H1 (cell line): ENCODE results near the gene ZBTB20. TPM values are rescaled to one million over a fixed set of nuclear protein-coding genes. Genes with fewer than 3 reads are reported as not detected.

Experiments
- NANOG ChIP-seq: IDR thresholded peaks from 2 replicates; pipeline ENCODE4 v1.6.1; 2011; ENCODE audit warnings: low read length, low read depth, mild to moderate bottlenecking, inconsistent platforms; ENCODE audit not compliant: insufficient read depth, poor library complexity, severe bottlenecking
- polyA plus RNA-seq, 7 experiments: library from polyadenylated mRNA; depleted of rRNA in 3 of 7; stranded (reverse) in 5 of 7; unstranded in 2 of 7; fragments of >200 nt in 5 of 7; fragments of 200-250 nt in 2 of 7; gene quantifications; 1 replicate in 5 of 7; 2 replicates in 1 of 7; 4 replicates in 1 of 7; pipeline versions ENCODE4 v1.2.1 to v1.2.3, GENCODE V29; 2011 to 2013; ENCODE audit warnings: missing spikeins in 2 of 7, mixed read lengths in 2 of 7
- total RNA-seq: library from RNA; stranded (reverse); fragmentation: NEBNext Ultra II Directional; extraction: Animal tissue kit (Norgen Biotek cat#: 25700); gene quantifications from 2 replicates; pipeline ENCODE4 v1.2.1, GENCODE V29; 2021

The ZBTB20 gene
- total and polyA plus RNA-seq, 2 of the 8 experiments (the other 6 are each of a cell fraction or from before 2014, with no cell fraction given): 0.35 to 1.3 TPM

- no peak for TF ChIP-seq NANOG
These were observed 8.0 kb downstream of the ZBTB20 start (continued) for GRCh38 chr3:115139072-115139471.
